GM21381 (cell line): ENCODE measurements around the gene CCSER2.
"Not testable (repeated sequence)": the region's sequence is repeated elsewhere in the genome, so short reads cannot be mapped to it uniquely, and the experiment has no call there.

ENCODE experiments used
- ATAC-seq: cut with Tn5 transposase; IDR thresholded peaks from one replicate; pipeline ENCODE4 v1.9.1; 2021; ENCODE audit warnings: mild to moderate bottlenecking, moderate library complexity; ENCODE audit not compliant: unreplicated experiment

Gene CCSER2

GRCh38 chr10:84312816-84313215 lies 15.6 kb upstream of the CCSER2 start:
- ATAC-seq: no peak

GRCh38 chr10:84314275-84314674 lies 14.1 kb upstream of the CCSER2 start:
- ATAC-seq: no peak

- peak; percentile 88 for ATAC-seq
These were observed 11.2 kb upstream of the CCSER2 start for GRCh38 chr10:84317174-84317573.

- ATAC-seq: no peak
These were observed 6.5 kb upstream of the CCSER2 start for GRCh38 chr10:84321902-84322301.

GRCh38 chr10:84323566-84323965 lies 4.8 kb upstream of the CCSER2 start:
- ATAC-seq: not testable (repeated sequence)

GRCh38 chr10:84326995-84327394 lies 1.4 kb upstream of the CCSER2 start:
- not testable (repeated sequence) for ATAC-seq

GRCh38 chr10:84329196-84329611 lies 815 bp downstream of the CCSER2 start:
- peak; percentile 5 for ATAC-seq

- peak; percentile 68 for ATAC-seq
These were observed 1.7 kb downstream of the CCSER2 start for GRCh38 chr10:84329986-84330651.

- no peak for ATAC-seq
These were observed 2.7 kb downstream of the CCSER2 start for GRCh38 chr10:84331091-84331490.

- ATAC-seq: peak; percentile 35
These were observed 5.6 kb downstream of the CCSER2 start for GRCh38 chr10:84333864-84334451.

- no peak for ATAC-seq
These were observed 6.4 kb downstream of the CCSER2 start for GRCh38 chr10:84334811-84335210.

GRCh38 chr10:84335516-84335915 lies 7.1 kb downstream of the CCSER2 start:
- no peak for ATAC-seq

GRCh38 chr10:84336406-84337090 lies 8.2 kb downstream of the CCSER2 start:
- ATAC-seq: no peak

GRCh38 chr10:84337199-84337598 lies 8.8 kb downstream of the CCSER2 start:
- ATAC-seq: no peak

GRCh38 chr10:84339025-84339424 lies 10.6 kb downstream of the CCSER2 start:
- no peak for ATAC-seq

GRCh38 chr10:84340187-84340586 lies 11.8 kb downstream of the CCSER2 start:
- ATAC-seq: no peak

- no peak for ATAC-seq
These were observed 12.5 kb downstream of the CCSER2 start for GRCh38 chr10:84340632-84341537.

- no peak for ATAC-seq
These were observed 13.1 kb downstream of the CCSER2 start for GRCh38 chr10:84341538-84341856.

GRCh38 chr10:84341983-84342382 lies 13.6 kb downstream of the CCSER2 start:
- ATAC-seq: no peak

GRCh38 chr10:84342584-84342983 lies 14.2 kb downstream of the CCSER2 start:
- peak; percentile 64 for ATAC-seq

- ATAC-seq: no peak
These were observed 15.4 kb downstream of the CCSER2 start for GRCh38 chr10:84343831-84344230.
